HepG2 (cell line): ENCODE results near the gene FIBIN. TPM values are rescaled to one million over a fixed set of nuclear protein-coding genes. Genes with fewer than 3 reads are reported as not detected.

ENCODE experiments used
- ATAC-seq: fragments of 200-7000 bp; cut with Tn5 transposase; 3 replicates; pipeline ENCODE4 v1.9.1; 2020; ENCODE audit warnings: mild to moderate bottlenecking, moderate library complexity
- BruUV-seq: library from RNA; stranded (reverse); fragments of 400-500 nt; replicated peaks from 2 replicates; lab custom pipeline; 2021; lab: Mats Ljungman, UMichigan
- CTCF ChIA-PET: fragments of 300-600 bp; formaldehyde crosslinking; extraction: SDS; loops from one replicate; lab custom pipeline; 2021; ENCODE audit warnings: low total read pairs, inconsistent platforms, low intra/inter-chr PET ratio; lab: Yijun Ruan, JAX
- POLR2A ChIA-PET: fragments of 350-600 bp; sonication (Branson Sonifier 250); formaldehyde crosslinking; loops from one replicate; lab custom pipeline; 2020; ENCODE audit warnings: antibody characterized with exemption, inconsistent platforms; lab: Yijun Ruan, JAX
- DNase-seq: peaks from one replicate; pipeline ENCODE4 v3.0.0-alpha.2; 2015; ENCODE audit warnings: low spot score
- FAIRE-seq: peaks from 3 replicates; lab custom pipeline; 2011; peaks lifted over from hg19 to GRCh38; lab: Jason Lieb, UNC
- H2AFZ ChIP-seq: one replicate; pipeline ENCODE4 v1.6.1; 2011; ENCODE audit warnings: low read length, inconsistent platforms
- H3K27ac ChIP-seq: fragments of 300-600 bp; 3 replicates; pipeline ENCODE4 v1.8.0; 2011; ENCODE audit warnings: mixed run types, mild to moderate bottlenecking, mixed read lengths, low read length, inconsistent platforms; ENCODE audit not compliant: insufficient read depth; ENCODE audit errors: extremely low read length
- H3K27me3 ChIP-seq, 2 experiments: fragments of 200-600 bp in 1 of 2; 2 replicates in 1 of 2; 3 replicates in 1 of 2; pipeline versions ENCODE4 v1.6.0 to v1.8.0; 2011; ENCODE audit warnings: low read length in 2 of 2, mild to moderate bottlenecking in 2 of 2, moderate library complexity in 2 of 2, inconsistent platforms in 1 of 2; ENCODE audit not compliant: insufficient read depth in 2 of 2, control insufficient read depth in 1 of 2
- H3K36me3 ChIP-seq, 2 experiments: fragments of 200-600 bp in 1 of 2; replicated peaks in 1 of 2; 2 replicates in 1 of 2; 3 replicates in 1 of 2; pipeline versions ENCODE4 v1.5.1 to v1.8.0; 2011; ENCODE audit warnings: low read length in 2 of 2, inconsistent platforms in 1 of 2; ENCODE audit not compliant: insufficient read depth in 2 of 2, control insufficient read depth in 1 of 2
- H3K4me1 ChIP-seq: 2 replicates; pipeline ENCODE4 v1.5.1; 2012; ENCODE audit warnings: low read length, inconsistent platforms; ENCODE audit not compliant: insufficient read depth
- H3K4me2 ChIP-seq: 2 replicates; pipeline ENCODE4 v1.6.0; 2011; ENCODE audit warnings: low read depth, low read length, inconsistent platforms
- H3K4me3 ChIP-seq, 3 experiments: fragments of 200-600 bp in 1 of 3; sonication (generic), shearing (Covaris generic) in 1 of 3; replicated peaks in 1 of 3; 2 replicates each; pipeline ENCODE4 v1.5.1; 2011 to 2016; ENCODE audit warnings: low read length in 3 of 3, inconsistent platforms in 2 of 3, low read depth in 2 of 3, mild to moderate bottlenecking in 2 of 3, control low read depth in 1 of 3, mixed read lengths in 1 of 3; ENCODE audit not compliant: insufficient read depth in 1 of 3
- H3K79me2 ChIP-seq: one replicate; pipeline ENCODE4 v1.6.1; 2011; ENCODE audit warnings: low read length, inconsistent platforms; ENCODE audit not compliant: insufficient read depth
- H3K9ac ChIP-seq: 2 replicates; pipeline ENCODE4 v1.6.0; 2011; ENCODE audit warnings: mild to moderate bottlenecking, low read depth, low read length, inconsistent platforms; ENCODE audit not compliant: insufficient read depth
- H3K9me3 ChIP-seq: 2 replicates; pipeline ENCODE4 v1.5.1; 2012; ENCODE audit warnings: mild to moderate bottlenecking, low read length
- H4K20me1 ChIP-seq: 2 replicates; pipeline ENCODE4 v1.6.0; 2011; ENCODE audit warnings: inconsistent platforms, mild to moderate bottlenecking, low read length, moderate library complexity; ENCODE audit not compliant: insufficient read depth
- AKAP8 ChIP-seq: sonication (generic); formaldehyde crosslinking; IDR thresholded peaks from 2 replicates; pipeline ENCODE4 v1.5.1; 2020; ENCODE audit warnings: mild to moderate bottlenecking, missing genetic modification reagents
- DNMT3B ChIP-seq: conservative IDR thresholded peaks from 2 replicates; pipeline ENCODE4 v1.6.1; 2016; ENCODE audit warnings: missing biosample characterization, control low read depth
- HNRNPL ChIP-seq: fragments of 200-400 bp; formaldehyde crosslinking; IDR thresholded peaks from 2 replicates; pipeline ENCODE4 v1.6.1; 2017; ENCODE audit warnings: mild to moderate bottlenecking, low read depth, low read length
- KLF11 ChIP-seq: IDR thresholded peaks from 2 replicates; pipeline ENCODE4 v1.6.1; 2016; ENCODE audit warnings: missing compliant biosample characterization
- MTA3 ChIP-seq: sonication (generic); formaldehyde crosslinking; IDR thresholded peaks from 2 replicates; pipeline ENCODE4 v1.4.0; 2020; ENCODE audit warnings: missing genetic modification reagents
- MYNN ChIP-seq: sonication (generic); formaldehyde crosslinking; IDR thresholded peaks from 2 replicates; pipeline ENCODE4 v1.4.0; 2020; ENCODE audit warnings: mild to moderate bottlenecking, low read depth, missing genetic modification reagents
- SKI ChIP-seq: fragments of 450-650 bp; IDR thresholded peaks from one replicate; pipeline ENCODE4 v1.6.1; 2018; ENCODE audit warnings: mild to moderate bottlenecking; ENCODE audit not compliant: partially characterized antibody
- TOPORS ChIP-seq: sonication (generic); formaldehyde crosslinking; IDR thresholded peaks from 2 replicates; pipeline ENCODE4 v1.8.0; 2023; ENCODE audit warnings: mild to moderate bottlenecking, missing genetic modification reagents
- ZBTB1 ChIP-seq: sonication (generic); formaldehyde crosslinking; IDR thresholded peaks from 2 replicates; pipeline ENCODE4 v1.4.0; 2020; ENCODE audit warnings: missing genetic modification reagents, borderline replicate concordance
- ZNF253 ChIP-seq: sonication (generic); formaldehyde crosslinking; IDR thresholded peaks from 2 replicates; pipeline ENCODE4 v1.8.0; 2022; ENCODE audit warnings: mild to moderate bottlenecking, missing genetic modification reagents, borderline replicate concordance
- ZNF543 ChIP-seq: sonication (generic); formaldehyde crosslinking; IDR thresholded peaks from 2 replicates; pipeline ENCODE4 v1.4.0; 2020; ENCODE audit warnings: mild to moderate bottlenecking, missing genetic modification reagents
- ZNF567 ChIP-seq: sonication (generic); formaldehyde crosslinking; IDR thresholded peaks from 2 replicates; pipeline ENCODE4 v1.8.1; 2023; ENCODE audit warnings: mild to moderate bottlenecking, missing genetic modification reagents, borderline replicate concordance
- ZNF577 ChIP-seq: sonication (generic); formaldehyde crosslinking; IDR thresholded peaks from 2 replicates; pipeline ENCODE4 v1.4.0; 2020; ENCODE audit warnings: mild to moderate bottlenecking, low read depth, missing genetic modification reagents, borderline replicate concordance
- ZSCAN29 ChIP-seq: sonication (generic); formaldehyde crosslinking; conservative IDR thresholded peaks from 2 replicates; pipeline ENCODE4 v1.4.0; 2020; ENCODE audit warnings: mild to moderate bottlenecking, missing genetic modification reagents
- WGBS: methylation state at CpG from one replicate; pipeline ENCODE4 v1.1.6; 2017; ENCODE audit warnings: low lambda C conversion rate; 5-methylcytosine and 5-hydroxymethylcytosine counted together
- in situ Hi-C: cut with HindIII; loops from 2 replicates; pipeline ENCODE4 v1.10.0; 2017; ENCODE audit warnings: low pct_unique_long_range_greater_than_20kb; ENCODE audit not compliant: extremely low pct_ligation_motif_present
- intact Hi-C: fragments of 100-400 bp; cut with micrococcal nuclease; formaldehyde crosslinking; loops from one replicate; pipeline ENCODE4 v1.10.0; 2022; ENCODE audit not compliant: unreplicated experiment
- polyA plus RNA-seq, 8 experiments: library from polyadenylated mRNA; depleted of rRNA in 3 of 8; stranded (reverse) in 7 of 8; unstranded in 1 of 8; fragments of >200 nt; fragmentation: Illumina TruSeq in 4 of 8; extraction: Trizol in 4 of 8; gene quantifications; 2 replicates each; pipeline versions ENCODE4 v1.2.1 to v1.2.3, GENCODE V29; 2011 to 2016; ENCODE audit warnings: low read depth in 4 of 8, missing spikeins in 1 of 8, mixed read lengths in 1 of 8; ENCODE audit not compliant: insufficient read depth in 1 of 8
- total RNA-seq, 5 experiments: library from RNA; depleted of rRNA; stranded (reverse); fragments of >200 nt; fragmentation: Illumina TruSeq; extraction: Trizol; gene quantifications; 2 replicates each; pipeline ENCODE4 v1.2.3, GENCODE V29; 2016; ENCODE audit warnings: low read depth in 1 of 5
- TF ChIP-seq, protein P1 (sequence below): sonication (generic); formaldehyde crosslinking; conservative IDR thresholded peaks from 2 replicates; pipeline ENCODE4 v1.4.0; 2020; ENCODE audit warnings: mild to moderate bottlenecking, missing genetic modification reagents, moderate library complexity
- TF ChIP-seq, protein P2 (sequence below): sonication (generic); formaldehyde crosslinking; IDR thresholded peaks from 2 replicates; pipeline ENCODE4 v1.9.0; 2021; ENCODE audit warnings: missing genetic modification reagents, borderline replicate concordance

Gene FIBIN
- total and polyA plus RNA-seq, 2 of the 13 experiments (the other 11 are each of a cell fraction or from before 2014, with no cell fraction given): not detected

DNA sequence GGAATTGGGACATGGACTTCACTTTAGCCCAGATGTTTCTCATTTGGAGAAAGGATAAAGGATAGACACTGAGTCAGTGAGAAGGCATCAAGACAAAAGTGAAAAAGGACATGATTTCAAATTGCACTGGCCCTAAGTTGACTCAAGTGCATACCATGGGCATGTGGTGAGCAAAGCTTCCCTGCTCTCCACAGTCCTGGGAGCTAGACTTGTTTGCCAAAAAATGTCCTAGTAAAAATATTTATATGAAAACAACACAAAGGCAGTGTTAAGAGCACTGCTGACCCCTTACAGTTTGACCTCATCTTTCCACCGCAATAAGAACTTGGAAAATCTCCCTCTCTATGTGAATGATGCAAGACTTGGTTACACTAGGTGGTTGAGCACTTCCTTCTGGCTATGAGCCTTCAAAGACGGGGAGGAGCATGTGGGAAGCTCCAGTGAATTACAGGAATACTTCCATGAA lies 46.5 kb upstream of the FIBIN start:
- no peaks in the 10 kb centered on the region for H3K4me1 ChIP-seq
- BruUV-seq: no TSS peak
- H3K9me3 ChIP-seq: no peaks in the 10 kb centered on the region
- no peaks in the 10 kb centered on the region for H4K20me1 ChIP-seq
- H2AFZ ChIP-seq: no peak overlapping the region
- H3K36me3 ChIP-seq: no peaks in the 10 kb centered on the region
- TF ChIP-seq ZBTB1 (no peak), KLF11 (CRISPR knock-in tag) (no peak), ZNF577 (CRISPR knock-in tag) (no peak), ZNF567 (CRISPR knock-in tag) (no peak), MTA3 (CRISPR knock-in tag) (no peak), DNMT3B (CRISPR knock-in tag) (no peak), HNRNPL (no peak), ZSCAN29 (CRISPR knock-in tag) (no peak), TOPORS (CRISPR knock-in tag) (no peak), ZNF253 (CRISPR knock-in tag) (no peak), SKI (no peak), ZNF543 (CRISPR knock-in tag) (no peak), AKAP8 (CRISPR knock-in tag) (no peak), MYNN (CRISPR knock-in tag) (no peak)
- TF ChIP-seq, protein P1, sequence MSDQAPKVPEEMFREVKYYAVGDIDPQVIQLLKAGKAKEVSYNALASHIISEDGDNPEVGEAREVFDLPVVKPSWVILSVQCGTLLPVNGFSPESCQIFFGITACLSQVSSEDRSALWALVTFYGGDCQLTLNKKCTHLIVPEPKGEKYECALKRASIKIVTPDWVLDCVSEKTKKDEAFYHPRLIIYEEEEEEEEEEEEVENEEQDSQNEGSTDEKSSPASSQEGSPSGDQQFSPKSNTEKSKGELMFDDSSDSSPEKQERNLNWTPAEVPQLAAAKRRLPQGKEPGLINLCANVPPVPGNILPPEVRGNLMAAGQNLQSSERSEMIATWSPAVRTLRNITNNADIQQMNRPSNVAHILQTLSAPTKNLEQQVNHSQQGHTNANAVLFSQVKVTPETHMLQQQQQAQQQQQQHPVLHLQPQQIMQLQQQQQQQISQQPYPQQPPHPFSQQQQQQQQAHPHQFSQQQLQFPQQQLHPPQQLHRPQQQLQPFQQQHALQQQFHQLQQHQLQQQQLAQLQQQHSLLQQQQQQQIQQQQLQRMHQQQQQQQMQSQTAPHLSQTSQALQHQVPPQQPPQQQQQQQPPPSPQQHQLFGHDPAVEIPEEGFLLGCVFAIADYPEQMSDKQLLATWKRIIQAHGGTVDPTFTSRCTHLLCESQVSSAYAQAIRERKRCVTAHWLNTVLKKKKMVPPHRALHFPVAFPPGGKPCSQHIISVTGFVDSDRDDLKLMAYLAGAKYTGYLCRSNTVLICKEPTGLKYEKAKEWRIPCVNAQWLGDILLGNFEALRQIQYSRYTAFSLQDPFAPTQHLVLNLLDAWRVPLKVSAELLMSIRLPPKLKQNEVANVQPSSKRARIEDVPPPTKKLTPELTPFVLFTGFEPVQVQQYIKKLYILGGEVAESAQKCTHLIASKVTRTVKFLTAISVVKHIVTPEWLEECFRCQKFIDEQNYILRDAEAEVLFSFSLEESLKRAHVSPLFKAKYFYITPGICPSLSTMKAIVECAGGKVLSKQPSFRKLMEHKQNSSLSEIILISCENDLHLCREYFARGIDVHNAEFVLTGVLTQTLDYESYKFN (CRISPR knock-in tag): no peak
- TF ChIP-seq, protein P2, sequence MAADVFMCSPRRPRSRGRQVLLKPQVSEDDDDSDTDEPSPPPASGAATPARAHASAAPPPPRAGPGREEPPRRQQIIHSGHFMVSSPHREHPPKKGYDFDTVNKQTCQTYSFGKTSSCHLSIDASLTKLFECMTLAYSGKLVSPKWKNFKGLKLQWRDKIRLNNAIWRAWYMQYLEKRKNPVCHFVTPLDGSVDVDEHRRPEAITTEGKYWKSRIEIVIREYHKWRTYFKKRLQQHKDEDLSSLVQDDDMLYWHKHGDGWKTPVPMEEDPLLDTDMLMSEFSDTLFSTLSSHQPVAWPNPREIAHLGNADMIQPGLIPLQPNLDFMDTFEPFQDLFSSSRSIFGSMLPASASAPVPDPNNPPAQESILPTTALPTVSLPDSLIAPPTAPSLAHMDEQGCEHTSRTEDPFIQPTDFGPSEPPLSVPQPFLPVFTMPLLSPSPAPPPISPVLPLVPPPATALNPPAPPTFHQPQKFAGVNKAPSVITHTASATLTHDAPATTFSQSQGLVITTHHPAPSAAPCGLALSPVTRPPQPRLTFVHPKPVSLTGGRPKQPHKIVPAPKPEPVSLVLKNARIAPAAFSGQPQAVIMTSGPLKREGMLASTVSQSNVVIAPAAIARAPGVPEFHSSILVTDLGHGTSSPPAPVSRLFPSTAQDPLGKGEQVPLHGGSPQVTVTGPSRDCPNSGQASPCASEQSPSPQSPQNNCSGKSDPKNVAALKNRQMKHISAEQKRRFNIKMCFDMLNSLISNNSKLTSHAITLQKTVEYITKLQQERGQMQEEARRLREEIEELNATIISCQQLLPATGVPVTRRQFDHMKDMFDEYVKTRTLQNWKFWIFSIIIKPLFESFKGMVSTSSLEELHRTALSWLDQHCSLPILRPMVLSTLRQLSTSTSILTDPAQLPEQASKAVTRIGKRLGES (CRISPR knock-in tag): no peak
- TF ChIP-seq, all 625 proteins: peak for 0
- FAIRE-seq (no peak), ATAC-seq (no peak), DNase-seq (no peak)
- CTCF ChIA-PET: no interaction called here
- H3K9ac ChIP-seq: no peak overlapping the region
- H3K79me2 ChIP-seq: no peaks in the 10 kb centered on the region
- in situ Hi-C loops: no loop called here
- H3K27ac ChIP-seq: no peak overlapping the region
- no peaks in the 10 kb centered on the region for H3K27me3 ChIP-seq
- POLR2A ChIA-PET: no interaction called here
- WGBS: 0% methylated on average over 2 of the region's 2 CpGs
- no peak overlapping the region for H3K4me2 ChIP-seq
- intact Hi-C loops: no loop called here
- H3K4me3 ChIP-seq: no peak overlapping the region
